GM04504 (cell line): ENCODE data around the gene TGFBR2.

ENCODE experiments used
- DNase-seq: peaks from one replicate; pipeline ENCODE4 v3.0.0-alpha.2; 2012; ENCODE audit warnings: low read depth

Gene TGFBR2

DNA sequence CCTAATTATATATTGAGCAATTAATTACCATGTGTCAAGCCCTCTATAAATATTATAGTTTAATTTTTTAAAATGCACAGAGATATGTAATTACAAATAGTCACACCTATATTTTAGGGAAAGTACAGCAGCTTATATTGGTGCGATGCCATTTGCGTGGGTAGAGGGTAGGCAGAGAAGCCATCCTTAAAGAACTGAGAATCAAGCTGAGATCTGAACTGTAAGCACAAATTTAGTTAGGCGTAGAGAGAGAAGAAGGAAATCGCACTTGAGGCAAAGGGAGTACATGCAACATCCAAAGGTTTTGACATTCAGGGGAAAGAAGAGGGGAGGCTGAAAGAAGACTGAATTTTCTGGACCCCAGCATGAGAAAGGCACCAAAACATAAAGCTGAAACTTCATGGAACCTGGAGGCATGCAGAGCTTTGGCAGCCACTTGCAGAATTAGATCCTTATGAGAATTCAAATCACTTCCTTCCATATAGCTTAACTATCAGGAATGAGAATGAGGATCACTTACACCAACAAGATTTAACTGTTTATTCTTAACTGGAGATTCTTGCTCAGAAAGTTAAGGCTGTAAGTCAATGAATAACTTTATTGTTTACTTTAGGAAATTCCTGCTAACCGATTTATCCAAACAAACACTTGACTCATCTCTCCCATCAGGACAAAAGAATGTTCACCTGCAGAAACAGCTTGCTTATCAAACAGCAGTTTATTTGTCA, 114.3 kb downstream of the TGFBR2 start:
- no peak for DNase-seq

- no peak for DNase-seq
Observed at GRCh38 chr3:30721314-30721634, 114.9 kb downstream of the TGFBR2 start.

DNA sequence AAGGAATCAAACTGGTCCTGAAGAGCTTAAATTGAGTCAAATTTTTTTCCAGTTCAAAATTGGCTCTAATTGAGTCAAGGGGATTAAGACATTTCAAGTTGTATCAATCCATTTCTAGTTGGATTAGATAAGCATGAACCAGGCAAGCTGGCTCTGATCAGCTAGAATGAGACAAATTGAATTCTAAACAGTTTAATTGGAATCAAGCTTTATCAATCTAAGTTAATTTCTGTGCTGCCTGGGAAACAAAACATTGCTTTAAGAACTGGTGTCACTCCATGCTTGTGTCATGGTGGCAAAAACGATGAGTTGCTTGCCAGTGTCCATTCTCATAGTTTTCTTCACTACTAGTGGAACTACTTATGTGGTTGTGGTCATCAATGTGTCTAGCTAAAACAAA, 116.8 kb downstream of the TGFBR2 start:
- no peak for DNase-seq

DNA sequence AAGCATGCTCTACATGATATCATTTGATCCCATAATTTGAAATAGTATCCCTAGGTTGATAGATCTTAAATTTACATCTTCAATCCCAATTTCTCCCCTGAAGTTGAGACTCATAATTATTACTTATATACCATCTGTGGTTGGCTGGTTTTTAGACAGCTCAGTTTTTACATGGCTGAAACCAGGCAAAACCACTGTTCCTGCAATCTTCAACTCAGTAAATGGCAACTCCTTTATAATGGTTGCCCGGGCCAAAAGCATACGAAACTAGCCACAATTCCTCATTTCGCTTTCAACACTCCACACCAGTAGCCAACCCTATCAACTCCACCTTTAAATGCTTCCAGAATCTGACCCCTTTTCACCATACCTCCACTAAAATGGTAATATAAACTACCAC, 118.5 kb downstream of the TGFBR2 start:
- no peak for DNase-seq

GRCh38 chr3:30728143-30728542, 121.7 kb downstream of the TGFBR2 start:
- no peak for DNase-seq

DNA sequence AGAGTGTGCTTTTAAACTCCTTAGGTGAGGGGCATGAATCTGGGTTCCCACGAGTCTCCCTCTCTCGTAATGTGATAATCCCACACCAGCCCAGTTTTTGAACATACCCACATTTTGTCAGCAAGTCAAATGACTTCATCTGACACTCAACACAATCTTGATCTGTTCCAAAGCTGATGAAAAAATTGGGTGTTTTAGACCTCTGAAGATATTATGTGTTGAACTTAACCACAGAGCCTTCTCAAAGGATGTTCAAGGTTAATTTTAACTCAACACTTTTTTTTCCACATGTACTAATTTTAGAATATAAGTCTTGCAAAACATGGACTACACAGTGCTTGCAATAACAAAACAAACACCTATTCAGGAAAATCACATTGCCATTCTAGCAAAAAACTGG, 123.1 kb downstream of the TGFBR2 start:
- DNase-seq: no peak

DNA sequence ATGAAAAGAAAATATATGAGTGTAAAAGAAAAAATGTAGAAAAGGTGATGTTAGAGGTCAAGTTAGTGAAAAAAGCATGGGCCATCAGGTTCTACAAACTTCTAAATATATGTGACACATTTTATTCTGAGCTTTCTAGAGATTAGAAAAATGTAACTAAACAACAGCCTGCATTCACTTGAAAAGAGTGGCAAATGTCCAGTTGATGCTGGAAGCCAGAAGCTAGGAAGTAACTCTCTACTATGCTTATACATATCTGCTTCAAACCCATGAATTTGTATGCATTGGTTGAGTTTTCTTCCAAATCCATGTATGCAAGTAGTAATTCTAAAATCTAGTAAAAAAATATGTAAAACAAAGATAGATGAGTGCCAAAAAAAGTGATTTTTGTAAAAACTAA, 123.5 kb downstream of the TGFBR2 start:
- DNase-seq: no peak

DNA sequence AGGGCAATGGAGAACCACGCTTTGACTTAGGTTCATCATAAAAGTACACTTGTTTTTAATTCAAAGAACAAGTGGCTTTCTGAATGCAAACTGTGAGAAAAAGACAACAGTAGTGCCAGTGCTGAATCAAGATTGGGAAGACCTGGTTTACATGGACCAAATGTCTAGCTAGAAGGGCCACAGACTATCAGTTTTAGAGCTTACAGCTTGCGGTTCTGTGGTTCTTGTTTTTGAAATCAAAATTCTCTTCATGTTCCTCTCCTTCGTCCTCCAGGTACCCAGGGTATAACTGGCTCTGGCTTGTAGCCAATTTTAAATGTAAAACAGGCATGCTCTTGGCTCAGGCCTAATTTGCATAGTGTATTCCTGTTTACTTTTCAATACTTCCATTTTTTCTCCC, 124.6 kb downstream of the TGFBR2 start:
- no peak for DNase-seq

DNA sequence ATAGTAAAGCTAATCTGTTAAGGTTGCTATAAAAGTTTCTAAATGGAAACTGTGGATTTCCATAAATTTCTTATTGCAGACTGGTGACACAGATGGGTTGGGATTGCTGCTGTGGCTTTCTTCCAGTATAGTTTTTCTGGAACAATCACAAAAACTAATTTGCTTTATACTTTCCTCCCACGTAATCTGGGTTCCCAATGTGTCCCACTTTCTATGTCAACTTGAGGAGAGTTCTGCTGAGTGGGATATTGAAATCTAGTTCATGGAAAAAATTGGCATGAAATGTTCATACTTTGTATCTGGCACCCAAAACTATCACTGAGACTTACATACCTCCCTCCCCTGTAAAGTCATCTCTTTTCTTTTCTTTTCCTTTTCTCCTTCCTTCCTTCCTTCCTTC, 126.8 kb downstream of the TGFBR2 start:
- DNase-seq: no peak

GRCh38 chr3:30733696-30734095, 127.3 kb downstream of the TGFBR2 start:
- no peak for DNase-seq

GRCh38 chr3:30737743-30738499, 131.5 kb downstream of the TGFBR2 start:
- no peak for DNase-seq

GRCh38 chr3:30738605-30739004, 132.2 kb downstream of the TGFBR2 start:
- no peak for DNase-seq

DNA sequence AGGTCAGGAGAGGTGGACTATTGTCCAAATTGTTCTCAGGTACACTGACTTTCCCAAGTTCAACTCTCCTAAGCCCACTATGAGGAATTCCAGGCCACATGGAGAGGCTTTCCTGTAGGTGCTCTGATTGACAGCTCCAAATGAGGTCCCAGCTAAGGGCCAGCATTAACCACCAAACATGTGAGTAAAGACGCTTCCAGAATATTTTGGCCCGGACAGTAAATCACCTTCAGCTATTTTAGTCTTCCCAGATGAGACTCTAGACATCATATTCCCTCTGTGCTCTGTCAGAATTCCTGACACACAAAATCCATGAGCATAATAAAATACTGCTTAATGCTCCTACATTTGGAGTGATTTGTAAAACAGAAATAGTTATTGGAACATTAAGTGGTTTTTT, 135.5 kb downstream of the TGFBR2 start:
- DNase-seq: no peak

- DNase-seq: no peak
Observed at GRCh38 chr3:30742796-30743619, 136.6 kb downstream of the TGFBR2 start.
